ENCODE measurements around the gene MYO1B. TPM values are rescaled to one million over a fixed set of nuclear protein-coding genes. Genes with fewer than 3 reads are reported as not detected.

MYO1B gene
- total and polyA plus RNA-seq, 7 donors = 6.2 to 37.1 (median 13.8) TPM

DNA sequence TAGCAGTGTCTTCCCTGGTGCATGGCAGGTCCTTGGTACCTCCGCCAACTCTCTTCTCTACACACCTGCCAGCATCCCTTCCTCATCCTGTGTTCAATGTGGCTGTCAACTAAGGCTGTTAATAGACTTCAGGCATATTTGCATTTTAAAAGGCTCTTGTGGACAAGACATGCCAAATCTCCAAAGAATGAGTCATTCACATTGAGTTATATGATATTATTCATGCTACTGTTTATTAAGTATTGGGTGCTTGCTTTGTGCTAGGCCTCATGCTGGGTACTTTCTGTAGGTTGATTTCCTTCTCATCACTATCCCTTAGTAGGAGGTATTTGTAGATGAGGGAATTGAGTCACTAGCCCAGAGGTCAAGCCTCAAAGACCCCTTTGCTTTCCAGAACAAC lies 5.2 kb downstream of the MYO1B start:
- TF ChIP-seq POLR2AphosphoS5 (IDR thresholded peaks at IDR 0.05) (no peak), CTCF (IDR thresholded peaks at IDR 0.05) (no peak), POLR2A (IDR thresholded peaks at IDR 0.05) (no peak), EP300 (IDR thresholded peaks at IDR 0.05) (no peak)
- Histone ChIP-seq H3K27me3 (peaks cover 0 to 17% (median 0%) of the 10 kb centered on the region in 3 donors), H3K36me3 (no peaks in the 10 kb centered on the region), H3K4me3 (no peak overlapping the region), H3K9me3 (no peaks in the 10 kb centered on the region), H3K4me1 (peaks cover 0 to 11% (median 9%) of the 10 kb centered on the region in 4 donors), H3K27ac (no peak overlapping the region)
- no peak for DNase-seq
- intact Hi-C loops (cut with DNase I) = no loop called here
- 94 to 97% methylated on average over 1 of the region's 1 CpG for whole genome bisulfite sequencing, 2 donors

DNA sequence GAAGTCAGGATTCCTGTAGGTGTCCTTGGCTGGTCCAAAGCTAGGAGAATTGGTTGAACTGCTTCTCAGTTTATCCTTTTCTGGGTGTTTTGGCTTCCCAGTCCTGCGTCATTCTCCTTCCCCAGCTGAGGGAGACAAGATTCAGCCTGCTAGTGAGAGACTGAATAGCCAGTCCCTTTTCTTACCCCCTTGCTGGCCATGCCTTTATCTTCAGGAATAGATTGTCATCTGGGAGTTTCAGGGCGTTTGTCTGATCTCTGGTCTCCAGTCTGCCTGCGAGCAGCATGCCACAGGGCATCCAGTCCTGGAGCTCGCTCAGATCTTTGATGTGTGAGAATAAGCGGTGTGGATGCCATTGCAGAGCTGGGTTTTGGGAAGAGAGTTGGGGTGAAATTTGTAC lies 5.8 kb downstream of the MYO1B start:
- no peak for TF ChIP-seq EP300 (IDR thresholded peaks at IDR 0.05)
- no peaks in the 10 kb centered on the region for H3K36me3 ChIP-seq
- WGBS, 2 donors = 88 to 90% methylated on average over 5 of the region's 5 CpGs
- H3K4me3 ChIP-seq = no peak overlapping the region
- no peak for DNase-seq
- no peaks in the 10 kb centered on the region for H3K9me3 ChIP-seq
- intact Hi-C loops (cut with DNase I) = no loop called here
- peaks cover 0 to 5% (median 3%) of the 10 kb centered on the region in 4 donors for H3K4me1 ChIP-seq
- H3K27ac ChIP-seq = no peak overlapping the region
- peaks cover 0 to 11% (median 0%) of the 10 kb centered on the region in 3 donors for H3K27me3 ChIP-seq

GRCh38 chr2:191252699-191253098 lies 7.5 kb downstream of the MYO1B start:
- no peak for DNase-seq
- intact Hi-C loops (cut with DNase I) = no loop called here
- 88 to 93% methylated on average over 2 of the region's 2 CpGs for WGBS, 2 donors
- Histone ChIP-seq H3K27ac (no peak overlapping the region), H3K9me3 (no peaks in the 10 kb centered on the region), H3K4me1 (no peaks in the 10 kb centered on the region), H3K36me3 (no peaks in the 10 kb centered on the region), H3K4me3 (no peak overlapping the region), H3K27me3 (no peaks in the 10 kb centered on the region)
- TF ChIP-seq CTCF (IDR thresholded peaks at IDR 0.05) = no peak
- no peak for TF ChIP-seq POLR2A (IDR thresholded peaks at IDR 0.05)
- TF ChIP-seq EP300 (IDR thresholded peaks at IDR 0.05) = no peak
- TF ChIP-seq POLR2AphosphoS5 (IDR thresholded peaks at IDR 0.05) = no peak

- H3K27ac ChIP-seq = no peak overlapping the region
- H3K36me3 ChIP-seq = no peaks in the 10 kb centered on the region
- H3K27me3 ChIP-seq = no peaks in the 10 kb centered on the region
- no peak for DNase-seq
- intact Hi-C loops (cut with DNase I) = no loop called here
- WGBS, 2 donors = 94 to 98% methylated on average over 2 of the region's 2 CpGs
- no peak overlapping the region for H3K4me3 ChIP-seq
- no peaks in the 10 kb centered on the region for H3K4me1 ChIP-seq
- TF ChIP-seq EP300 (IDR thresholded peaks at IDR 0.05) = no peak
- TF ChIP-seq POLR2AphosphoS5 (IDR thresholded peaks at IDR 0.05) = no peak
- no peaks in the 10 kb centered on the region for H3K9me3 ChIP-seq
Observed at GRCh38 chr2:191253476-191253875, 8.3 kb downstream of the MYO1B start.

- Histone ChIP-seq H3K27ac (no peak overlapping the region), H3K27me3 (no peaks in the 10 kb centered on the region), H3K4me3 (no peak overlapping the region), H3K9me3 (no peaks in the 10 kb centered on the region), H3K4me1 (no peaks in the 10 kb centered on the region), H3K36me3 (no peaks in the 10 kb centered on the region)
- 86% methylated on average over 4 of the region's 4 CpGs for WGBS, 2 donors
- TF ChIP-seq CTCF (IDR thresholded peaks at IDR 0.05) (no peak), POLR2A (IDR thresholded peaks at IDR 0.05) (no peak), EP300 (IDR thresholded peaks at IDR 0.05) (no peak), POLR2AphosphoS5 (IDR thresholded peaks at IDR 0.05) (no peak)
- DNase-seq = no peak
- intact Hi-C loops (cut with DNase I) = no loop called here
Observed at GRCh38 chr2:191255271-191255670, 10.1 kb downstream of the MYO1B start.

DNA sequence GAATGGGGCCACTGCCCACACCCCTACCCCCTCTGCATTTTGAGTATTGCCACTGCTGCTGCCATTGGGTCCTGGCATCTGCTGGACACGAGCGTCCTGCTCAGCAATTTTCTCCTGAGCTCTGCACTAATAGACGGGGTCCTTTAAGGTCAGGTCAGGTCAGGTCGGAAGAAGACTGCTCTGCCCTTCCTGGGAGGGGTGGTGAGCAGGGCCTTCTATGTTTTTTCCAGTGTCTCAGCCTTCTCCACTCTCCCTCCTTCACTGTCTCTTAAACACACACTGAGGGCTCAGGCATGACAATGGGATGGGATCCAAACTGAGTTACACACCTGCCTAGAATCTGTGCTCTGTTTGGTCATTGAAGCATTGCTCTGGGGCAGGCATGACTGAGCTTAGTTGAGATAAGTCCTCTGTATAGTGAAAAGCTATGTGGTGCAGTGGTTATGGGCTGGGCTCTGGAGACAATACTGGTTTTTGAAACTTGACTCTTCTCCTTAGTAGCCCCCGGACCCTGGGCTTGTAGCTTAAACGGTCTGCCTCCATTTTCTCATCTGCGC lies 10.6 kb downstream of the MYO1B start:
- intact Hi-C loops (cut with DNase I) = no loop called here
- DNase-seq = no peak
- TF ChIP-seq EP300 (IDR thresholded peaks at IDR 0.05) = no peak
- TF ChIP-seq CTCF (IDR thresholded peaks at IDR 0.05) = no peak
- TF ChIP-seq POLR2A (IDR thresholded peaks at IDR 0.05) = no peak
- no peak for TF ChIP-seq POLR2AphosphoS5 (IDR thresholded peaks at IDR 0.05)
- Histone ChIP-seq H3K9me3 (no peaks in the 10 kb centered on the region), H3K27me3 (no peaks in the 10 kb centered on the region), H3K4me3 (no peak overlapping the region), H3K27ac (no peak overlapping the region), H3K4me1 (no peaks in the 10 kb centered on the region), H3K36me3 (no peaks in the 10 kb centered on the region)
- 88 to 89% methylated on average over 7 of the region's 7 CpGs for WGBS, 2 donors

Data from sigmoid colon (tissue), 7 donors.